ENCODE measurements around the gene PFN2. TPM values are rescaled to one million over a fixed set of nuclear protein-coding genes. Genes with fewer than 3 reads are reported as not detected.
"Not testable (repeated sequence)": the region's sequence is repeated elsewhere in the genome, so short reads cannot be mapped to it uniquely, and the experiment has no call there.

PFN2 gene
- total RNA-seq, 1 donor from 2014 or later: 28.6 TPM

GRCh38 chr3:149942409-149942808 lies 28.3 kb downstream of the PFN2 start:
- H3K9me3 ChIP-seq: no peaks in the 10 kb centered on the region
- ATAC-seq: no peak

GRCh38 chr3:149941946-149942345 lies 28.7 kb downstream of the PFN2 start:
- Histone ChIP-seq H3K27me3 (no peaks in the 10 kb centered on the region), H3K9me3 (no peaks in the 10 kb centered on the region), H3K36me3 (peaks cover 5% of the 10 kb centered on the region), H3K4me1 (no peaks in the 10 kb centered on the region), H3K4me3 (no peak overlapping the region), H3K27ac (no peak overlapping the region)
- ATAC-seq: no peak
- intact Hi-C loops (cut with DNase I): no loop called here
- DNase-seq: no peak
- no peak for TF ChIP-seq CTCF (IDR thresholded peaks at IDR 0.05)

More at GRCh38 chr3:149942409-149942808, 28.3 kb downstream of the PFN2 start:
- no peak for DNase-seq
- H3K27me3 ChIP-seq: no peaks in the 10 kb centered on the region
- peaks cover 5% of the 10 kb centered on the region for H3K36me3 ChIP-seq
- H3K4me3 ChIP-seq: no peak overlapping the region
- TF ChIP-seq CTCF (IDR thresholded peaks at IDR 0.05): no peak
- no peak overlapping the region for H3K27ac ChIP-seq
- H3K4me1 ChIP-seq: no peaks in the 10 kb centered on the region
- intact Hi-C loops (cut with DNase I): no loop called here

- H3K36me3 ChIP-seq: peaks cover 5% of the 10 kb centered on the region
- no peak overlapping the region for H3K4me3 ChIP-seq
- no peak overlapping the region for H3K27ac ChIP-seq
- H3K27me3 ChIP-seq: no peaks in the 10 kb centered on the region
- no peaks in the 10 kb centered on the region for H3K9me3 ChIP-seq
- no peak for TF ChIP-seq CTCF (IDR thresholded peaks at IDR 0.05)
- intact Hi-C loops (cut with DNase I): no loop called here
- ATAC-seq (no peak), DNase-seq (no peak)
- H3K4me1 ChIP-seq: no peaks in the 10 kb centered on the region
Measured at GRCh38 chr3:149941186-149941585, 29.5 kb downstream of the PFN2 start.

GRCh38 chr3:149938392-149939055 lies 32.2 kb downstream of the PFN2 start:
- H3K36me3 ChIP-seq; DNase-seq; H3K27me3 ChIP-seq; intact Hi-C loops (cut with DNase I); H3K9me3 ChIP-seq; H3K4me3 ChIP-seq; H3K4me1 ChIP-seq; ATAC-seq; H3K27ac ChIP-seq: not testable (repeated sequence)

- intact Hi-C loops (cut with DNase I): no loop called here
- Histone ChIP-seq H3K27me3 (no peaks in the 10 kb centered on the region), H3K4me3 (no peak overlapping the region), H3K4me1 (peaks cover 8% of the 10 kb centered on the region), H3K27ac (no peak overlapping the region), H3K9me3 (no peaks in the 10 kb centered on the region), H3K36me3 (peaks cover 5% of the 10 kb centered on the region)
- peak; percentile 69 for TF ChIP-seq CTCF (IDR thresholded peaks at IDR 0.05)
- peak; percentile 84 for ATAC-seq
- DNase-seq: no peak
Measured at GRCh38 chr3:149936812-149937230, 33.9 kb downstream of the PFN2 start.

- no peak for DNase-seq
Measured at GRCh38 chr3:149934524-149934923, 36.2 kb downstream of the PFN2 start.

More at GRCh38 chr3:149934524-149934923, 36.2 kb downstream of the PFN2 start:
- no peaks in the 10 kb centered on the region for H3K36me3 ChIP-seq
- intact Hi-C loops (cut with DNase I): no loop called here
- H3K4me3 ChIP-seq: no peak overlapping the region
- peaks cover 8% of the 10 kb centered on the region for H3K4me1 ChIP-seq
- no peaks in the 10 kb centered on the region for H3K27me3 ChIP-seq
- H3K27ac ChIP-seq: peak overlapping the region; percentile 7
- ATAC-seq: peak; percentile 88
- TF ChIP-seq CTCF (IDR thresholded peaks at IDR 0.05): no peak
- no peaks in the 10 kb centered on the region for H3K9me3 ChIP-seq

Measured in upper lobe of right lung (tissue), 1 donor.